Stimulated activated CD8-positive, alpha-beta memory T cell treated with anti-CD3 and anti-CD28 coated beads, Interleukin-12 subunit alpha, Interleukin-12 subunit beta, amount 100 ng/mL, for 1 hour (primary cell): ENCODE results near the gene HUS1.
"Not testable (repeated sequence)": the region's sequence is repeated elsewhere in the genome, so short reads cannot be mapped to it uniquely, and the experiment has no call there.

Experiments used
- DNase-seq: peaks from one replicate; pipeline ENCODE4 v3.0.0-alpha.2; 2020; ENCODE audit warnings: low read depth

HUS1 gene

GRCh38 chr7:47923081-47923875, 56.1 kb downstream of the HUS1 start:
- DNase-seq: not testable (repeated sequence)

- not testable (repeated sequence) for DNase-seq
Observed at GRCh38 chr7:47916514-47916913, 62.9 kb downstream of the HUS1 start.

- no peak for DNase-seq
Observed at GRCh38 chr7:47915616-47915976, 63.8 kb downstream of the HUS1 start.

GRCh38 chr7:47914717-47915615, 64.4 kb downstream of the HUS1 start:
- no peak for DNase-seq
